HG02970 (cell line): ENCODE results near the gene ST6GALNAC6.
"Not testable (repeated sequence)": the region's sequence is repeated elsewhere in the genome, so short reads cannot be mapped to it uniquely, and the experiment has no call there.

ENCODE experiments used
- ATAC-seq: cut with Tn5 transposase; IDR thresholded peaks from one replicate; pipeline ENCODE4 v1.9.1; 2021; ENCODE audit warnings: mild to moderate bottlenecking, moderate library complexity, moderate number of reproducible peaks; ENCODE audit not compliant: unreplicated experiment, low FRiP score

The ST6GALNAC6 gene

DNA sequence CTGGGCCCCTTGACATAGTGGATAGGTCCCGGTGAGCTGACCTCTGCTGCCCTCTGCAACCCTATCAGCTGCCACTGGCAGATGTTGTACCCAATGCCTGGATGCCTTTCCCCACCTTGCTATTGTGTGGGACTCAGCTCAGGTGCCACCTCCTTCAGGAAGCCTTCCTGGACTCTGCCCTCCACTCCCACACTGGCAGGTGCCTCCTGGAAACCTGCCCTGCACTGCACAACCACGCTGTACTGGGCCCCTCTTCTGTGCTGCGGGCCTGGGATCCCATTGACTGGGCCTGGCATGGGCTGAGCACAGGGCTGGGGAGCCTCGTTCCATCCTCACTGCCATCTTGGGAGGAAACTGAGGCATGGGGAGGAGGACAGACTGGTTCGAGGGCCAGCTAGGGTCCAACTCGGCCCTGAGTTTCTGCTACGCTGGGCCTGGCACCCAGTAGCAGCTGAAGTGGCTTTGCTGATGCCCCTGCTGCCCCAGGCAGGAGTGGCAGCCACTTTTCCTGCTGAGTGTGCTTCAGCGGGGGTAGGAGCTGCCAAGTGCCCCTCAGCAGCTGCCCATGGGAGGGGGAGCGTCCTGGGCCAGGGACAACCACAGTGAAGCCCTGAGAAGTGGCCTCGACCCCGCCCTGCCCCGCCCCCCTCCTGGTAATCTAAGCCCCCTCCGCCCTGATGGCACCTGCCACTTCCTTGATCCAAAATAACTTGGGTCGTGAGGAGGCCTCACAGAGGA lies 23.2 kb downstream of the ST6GALNAC6 start:
- no peak for ATAC-seq

DNA sequence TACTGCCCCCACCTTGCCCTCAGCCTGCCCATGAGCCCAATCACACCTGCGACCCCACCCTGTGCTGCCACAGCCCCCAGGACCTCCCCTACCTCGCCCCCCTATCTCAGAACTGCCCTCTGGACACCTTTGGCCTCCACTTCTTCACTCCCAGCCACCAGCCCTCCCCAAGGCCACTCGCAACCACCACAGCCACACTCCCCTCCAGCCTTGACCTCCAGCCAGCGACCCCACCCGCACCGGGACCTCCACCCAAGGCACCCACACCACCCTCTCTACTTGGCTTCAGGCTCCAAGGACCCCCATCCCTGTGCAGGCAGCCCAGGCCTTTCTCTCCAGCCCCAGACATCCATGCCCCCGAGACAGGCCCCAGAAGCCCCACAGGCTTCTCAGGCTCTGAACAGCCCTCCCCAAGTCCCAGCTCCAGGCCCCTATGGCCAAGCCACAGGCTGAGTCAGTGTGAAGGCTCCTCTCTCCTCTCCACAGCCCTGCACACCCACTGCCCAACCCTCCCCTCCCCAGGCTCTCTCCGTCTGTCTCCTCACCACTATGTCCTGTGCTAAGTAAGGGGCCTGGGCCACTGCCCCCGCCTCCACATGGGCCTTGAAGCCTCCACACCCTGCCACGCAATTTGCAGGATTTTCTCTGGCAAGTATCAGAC lies 24.0 kb downstream of the ST6GALNAC6 start:
- no peak for ATAC-seq

DNA sequence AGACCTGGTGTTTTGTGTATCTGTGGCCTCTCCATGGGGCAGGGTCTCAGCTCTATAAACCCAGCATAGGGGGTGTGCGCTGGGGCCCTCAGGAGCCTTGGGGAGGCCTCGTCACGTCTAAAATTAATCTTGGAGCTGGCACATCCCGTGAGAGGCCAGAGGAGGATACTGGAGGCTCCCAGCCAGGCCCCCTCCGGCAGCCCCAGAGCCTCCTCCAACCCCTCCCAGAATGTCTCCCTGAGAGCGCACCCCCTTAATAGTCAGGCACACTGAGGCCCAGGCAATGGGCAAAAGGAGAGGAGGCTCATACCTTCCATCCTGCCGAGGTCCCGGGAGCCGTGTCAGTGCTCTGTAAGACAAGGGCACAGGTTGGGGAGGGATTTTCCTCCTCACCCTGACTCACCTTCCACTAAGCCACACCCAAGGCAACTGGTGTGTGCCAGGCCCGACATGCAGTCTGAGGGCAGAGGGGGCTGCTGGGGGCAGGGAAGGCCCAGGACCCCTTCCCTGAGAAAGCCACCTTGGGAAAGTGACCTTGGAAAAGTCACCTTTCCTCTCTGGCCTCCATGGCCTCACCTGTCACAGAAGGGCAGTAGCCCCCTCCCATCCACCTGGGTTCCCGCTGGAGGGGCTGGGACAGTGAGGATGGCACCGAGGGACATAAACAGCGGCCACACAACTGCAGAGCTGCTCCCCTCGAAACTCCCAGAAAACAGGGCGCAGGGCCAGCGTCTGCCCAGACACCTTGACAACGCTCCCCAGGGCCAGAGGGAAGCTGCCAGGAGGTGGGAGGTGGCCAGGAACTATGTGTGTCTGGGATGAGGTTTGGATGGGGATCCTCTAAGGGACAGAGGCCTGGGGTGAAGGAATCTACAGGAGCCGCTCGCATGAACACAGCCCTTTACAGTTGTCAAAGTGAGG lies 24.8 kb downstream of the ST6GALNAC6 start:
- ATAC-seq = no peak

DNA sequence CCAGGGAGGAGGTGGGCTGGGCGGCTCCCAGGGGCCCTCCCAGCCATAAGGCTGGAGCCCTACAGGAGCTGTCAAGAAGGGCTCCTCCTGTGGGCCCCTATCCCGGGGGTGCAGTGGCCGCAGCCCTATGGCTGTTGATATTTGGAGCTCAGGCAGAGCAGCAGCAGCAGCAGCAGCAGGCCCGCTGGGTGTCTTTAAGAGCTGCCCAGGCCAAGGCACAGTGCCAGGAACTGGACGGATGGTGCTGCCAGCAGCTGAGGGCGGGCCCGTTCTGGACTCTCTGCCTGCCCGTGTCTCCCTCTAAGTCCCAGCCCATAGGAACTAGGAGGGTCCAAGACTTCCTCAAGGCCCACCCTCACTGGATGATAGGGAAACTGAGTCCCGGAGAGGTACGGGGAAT lies 25.5 kb downstream of the ST6GALNAC6 start:
- ATAC-seq = no peak

DNA sequence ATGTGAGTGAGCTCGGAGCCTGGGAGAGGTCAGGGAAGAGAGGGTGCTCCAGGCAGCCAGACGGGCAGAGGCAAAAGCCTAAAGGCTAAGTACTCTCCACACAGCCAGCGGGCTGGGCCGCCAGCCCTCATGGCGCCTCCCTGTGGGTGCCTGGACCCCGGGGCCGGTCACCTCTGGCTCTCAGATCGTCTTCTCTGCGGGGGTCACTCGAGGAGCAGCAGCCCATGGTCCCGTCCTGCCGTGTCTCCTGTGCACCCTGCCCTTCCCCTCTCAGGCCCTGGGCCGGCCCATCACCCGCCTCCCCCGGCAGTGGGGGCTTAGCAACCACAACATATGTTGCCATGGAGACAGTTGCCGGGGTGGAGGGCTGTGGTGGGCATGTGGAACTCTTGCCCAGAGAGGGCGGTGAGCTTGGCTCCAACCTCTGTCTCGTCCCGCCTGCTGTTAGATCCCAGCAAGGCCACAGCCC lies 26.1 kb downstream of the ST6GALNAC6 start:
- ATAC-seq = no peak

DNA sequence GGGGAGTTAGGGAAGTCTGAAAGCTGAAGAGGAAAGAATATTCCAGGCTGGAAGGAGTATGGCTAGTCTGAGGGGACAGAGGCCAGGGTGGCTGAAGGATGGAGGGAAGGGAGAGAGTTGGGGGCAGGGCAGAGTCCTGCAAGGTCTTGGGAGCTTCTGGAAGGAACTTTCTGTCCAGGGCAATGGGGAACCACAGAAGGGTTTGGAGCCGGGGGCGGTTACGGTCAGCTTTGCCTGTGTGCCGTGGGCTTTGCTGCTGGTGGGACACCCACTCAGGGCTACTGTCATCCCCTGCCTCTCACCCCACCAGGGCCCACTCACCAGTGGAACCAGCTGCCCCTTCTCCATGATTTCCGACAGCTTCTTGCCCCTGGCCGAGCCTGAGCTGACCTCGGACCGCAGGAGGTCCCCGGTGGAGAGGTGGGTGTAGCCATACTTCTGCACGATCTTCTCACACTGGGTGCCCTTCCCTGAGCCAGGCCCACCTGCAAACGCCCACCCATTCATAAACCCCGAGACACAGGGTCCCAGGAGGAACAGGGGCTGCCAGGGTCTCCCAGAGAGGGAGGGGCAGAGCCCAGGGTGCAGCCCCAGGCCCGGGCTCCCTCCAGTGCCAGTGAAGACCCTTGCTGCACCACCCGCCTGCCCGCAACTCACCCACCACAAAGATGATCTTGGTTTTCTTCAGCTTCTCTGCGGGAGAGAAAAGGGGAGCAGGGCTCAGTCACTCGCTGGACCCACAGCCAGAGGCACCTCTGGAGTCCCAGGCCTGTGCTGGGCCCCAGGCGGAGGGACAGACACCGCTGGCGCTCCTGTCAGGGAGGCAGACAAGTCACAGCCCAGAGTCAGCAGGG lies 26.8 kb downstream of the ST6GALNAC6 start:
- ATAC-seq = no peak

DNA sequence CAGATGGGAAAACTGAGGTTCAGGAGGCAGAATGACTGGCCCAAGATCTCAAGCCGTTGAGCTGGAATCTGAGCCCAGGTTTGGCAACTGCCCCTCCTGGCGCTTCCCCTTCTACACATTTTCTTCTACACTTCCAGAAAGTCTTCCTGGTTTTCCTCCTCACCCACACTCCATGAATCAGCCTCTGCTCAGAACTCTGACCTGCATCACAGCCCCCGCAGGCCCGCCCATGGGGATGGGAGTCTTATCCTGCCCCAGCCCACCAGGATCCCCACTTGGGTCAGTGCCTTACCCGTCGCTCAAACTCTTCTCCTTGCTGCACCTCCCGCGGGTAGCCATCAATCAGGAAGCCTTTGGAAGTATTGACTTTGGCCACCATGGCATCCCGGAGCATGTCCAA lies 27.9 kb downstream of the ST6GALNAC6 start:
- no peak for ATAC-seq

DNA sequence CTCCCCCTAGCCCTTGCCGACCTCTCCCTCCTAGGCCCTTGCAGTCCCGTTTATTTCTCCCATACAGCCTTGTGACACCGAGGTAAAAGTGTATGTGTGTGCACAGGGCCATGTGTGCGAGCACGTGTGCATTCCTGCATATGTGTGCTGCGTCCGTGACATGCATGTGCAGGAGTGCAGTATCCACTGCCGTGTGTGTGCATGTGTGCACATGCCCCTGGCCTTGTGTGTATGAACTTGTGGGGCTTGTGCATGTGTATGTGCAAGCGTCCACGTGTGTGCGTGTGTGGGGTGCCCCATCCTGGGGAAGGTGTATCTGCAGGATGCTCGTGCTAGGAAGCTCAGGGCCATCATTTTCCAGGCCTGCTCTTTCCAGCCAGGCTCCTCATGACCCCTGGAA lies 28.5 kb downstream of the ST6GALNAC6 start:
- no peak for ATAC-seq

DNA sequence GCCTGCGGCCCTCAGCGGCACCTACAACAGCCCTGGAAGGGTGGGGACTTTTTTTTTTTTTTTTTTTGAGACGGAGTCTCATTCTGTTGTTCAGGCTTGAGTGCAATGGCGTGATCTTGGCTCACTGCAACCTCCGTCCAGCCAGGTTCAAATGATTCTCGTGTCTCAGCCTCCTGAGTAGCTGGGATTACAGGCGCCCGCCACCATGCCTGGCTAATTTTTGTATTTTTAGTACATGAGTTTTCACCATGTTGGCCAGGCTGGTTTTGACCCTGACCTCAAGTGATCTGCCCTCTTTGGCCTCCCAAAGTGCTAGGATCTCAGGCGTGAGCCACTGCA lies 29.3 kb downstream of the ST6GALNAC6 start:
- not testable (repeated sequence) for ATAC-seq

DNA sequence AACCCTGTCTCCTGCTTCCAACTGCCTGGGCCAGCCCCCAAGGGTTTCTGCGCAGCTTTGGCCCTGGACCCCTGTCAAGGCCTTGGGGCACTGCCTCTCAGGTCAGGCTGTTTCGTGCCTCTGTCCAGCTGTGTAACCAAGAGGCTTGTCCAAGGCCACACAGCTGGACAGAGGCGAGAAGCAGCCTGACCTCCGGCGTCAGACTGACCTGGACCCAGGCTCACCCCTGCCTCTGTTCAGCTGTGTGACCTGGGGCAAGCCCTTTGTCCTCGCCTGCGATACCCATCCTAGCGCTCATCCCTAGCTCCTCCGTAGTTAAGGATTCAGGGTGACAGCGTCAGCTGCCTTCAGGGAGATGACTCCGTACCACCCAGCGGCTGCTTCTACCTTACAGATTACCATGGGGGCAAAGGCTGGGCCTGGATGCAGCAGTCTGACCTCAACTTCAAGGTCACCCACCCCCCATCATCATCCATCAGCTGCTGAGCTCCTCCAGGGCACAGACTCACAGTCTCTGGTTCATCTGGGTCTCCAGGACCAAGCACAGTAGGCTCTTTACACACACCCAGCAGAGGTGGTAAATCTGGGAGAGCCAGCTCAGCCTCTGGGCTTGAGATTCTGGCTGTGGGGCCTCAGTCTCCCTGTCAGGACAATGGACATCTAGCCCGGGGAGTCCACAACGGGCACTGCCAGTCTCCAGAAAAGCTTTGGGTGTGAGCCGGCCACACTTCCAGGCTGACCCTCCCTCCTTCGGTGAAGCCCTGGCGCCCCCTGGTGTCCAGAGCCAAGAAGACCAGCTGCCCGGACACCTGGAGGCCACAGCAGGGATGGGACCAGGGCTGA lies 29.9 kb downstream of the ST6GALNAC6 start:
- ATAC-seq = no peak

DNA sequence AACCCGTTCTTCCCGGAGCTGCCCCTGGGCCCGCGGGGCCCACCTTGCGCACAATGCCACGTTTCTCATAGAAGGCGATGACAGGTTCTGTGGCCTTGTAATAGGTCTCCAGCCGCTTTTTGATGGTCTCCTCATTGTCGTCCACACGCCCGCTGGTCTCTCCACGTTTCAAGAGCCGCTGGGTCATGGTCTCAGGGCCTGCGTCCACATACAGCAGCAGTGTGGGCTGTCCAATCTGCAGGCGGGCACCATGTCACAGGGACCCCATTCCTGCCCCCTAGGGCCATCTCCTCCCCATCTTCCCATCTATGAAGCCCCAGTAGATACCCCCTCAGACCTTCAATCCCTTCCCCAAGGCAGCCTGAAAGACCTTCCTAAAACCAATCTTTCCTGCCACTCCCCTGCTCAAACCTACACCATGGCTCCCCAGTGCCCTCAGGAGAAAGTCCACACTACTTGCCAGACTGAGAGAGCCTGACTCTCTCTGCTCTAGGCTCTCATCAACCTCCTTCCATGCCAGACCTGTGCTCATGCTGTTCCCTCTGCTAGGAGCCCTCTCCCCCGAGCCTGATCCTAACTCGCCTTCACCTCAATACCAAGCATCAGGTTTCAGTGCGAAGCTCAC lies 31.0 kb downstream of the ST6GALNAC6 start:
- ATAC-seq = no peak

DNA sequence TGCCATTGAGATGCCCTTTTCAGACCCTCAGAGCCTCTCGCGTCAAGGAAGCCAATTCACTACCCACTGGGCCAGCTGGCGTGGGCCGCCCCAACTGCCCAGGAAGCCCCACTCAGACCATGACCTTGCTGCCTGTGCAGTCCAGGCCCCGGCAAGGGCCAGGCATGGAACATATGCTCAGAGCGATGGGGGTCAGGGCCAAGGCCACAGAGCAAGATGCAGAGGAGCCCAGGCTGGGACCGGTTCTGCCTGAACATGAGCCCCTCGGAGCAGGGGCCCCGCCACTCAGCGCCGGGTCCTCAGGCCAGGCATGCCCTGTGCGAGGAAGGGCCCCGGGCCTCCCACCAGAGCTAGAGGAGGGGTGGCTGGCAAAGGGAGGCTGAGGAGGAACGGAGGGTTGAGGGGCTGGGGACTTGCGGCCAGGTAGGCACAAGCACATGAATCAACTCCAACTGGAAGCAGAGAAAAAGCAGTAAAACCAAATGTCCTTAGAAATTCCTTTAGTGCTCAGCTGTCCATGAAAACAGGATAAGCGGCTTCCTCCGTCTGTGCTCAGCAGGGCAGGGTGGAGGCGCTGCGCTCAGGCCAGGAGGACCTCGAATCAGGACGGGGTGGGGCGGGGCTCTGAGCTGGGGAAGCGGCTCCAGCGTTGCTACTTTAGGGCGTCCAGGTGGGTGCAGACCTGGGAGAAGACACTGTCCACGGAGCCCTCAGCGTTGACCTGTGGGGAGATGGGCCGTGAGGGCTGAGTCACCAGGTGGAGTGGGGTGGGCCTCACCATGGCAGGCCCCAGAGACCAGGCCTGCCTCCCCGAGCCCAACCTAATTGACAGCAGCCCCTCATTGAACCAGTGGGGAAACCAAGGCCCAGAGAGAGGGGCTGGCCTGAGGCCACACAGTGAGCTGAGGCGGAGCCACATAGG lies 31.8 kb downstream of the ST6GALNAC6 start:
- ATAC-seq = no peak

DNA sequence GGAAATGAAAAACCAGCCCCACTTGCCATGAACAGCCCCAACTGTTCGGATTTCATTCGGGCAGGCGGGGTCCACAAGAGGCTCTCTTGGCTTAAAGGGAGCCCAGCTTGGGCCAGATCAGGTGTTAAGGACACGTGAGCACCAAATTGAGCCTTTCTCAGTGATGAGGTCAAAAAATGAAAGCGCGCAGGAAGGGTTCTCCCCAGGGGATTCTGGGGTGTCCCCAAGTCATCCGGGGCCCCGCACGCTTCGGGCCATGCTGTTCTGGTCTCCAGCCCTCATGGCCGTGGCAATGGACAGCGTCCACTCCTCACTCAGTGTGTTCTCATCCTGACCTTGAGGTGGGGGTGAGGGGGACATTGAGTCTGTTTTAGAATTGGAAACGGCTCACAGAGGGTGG lies 32.9 kb downstream of the ST6GALNAC6 start:
- no peak for ATAC-seq

DNA sequence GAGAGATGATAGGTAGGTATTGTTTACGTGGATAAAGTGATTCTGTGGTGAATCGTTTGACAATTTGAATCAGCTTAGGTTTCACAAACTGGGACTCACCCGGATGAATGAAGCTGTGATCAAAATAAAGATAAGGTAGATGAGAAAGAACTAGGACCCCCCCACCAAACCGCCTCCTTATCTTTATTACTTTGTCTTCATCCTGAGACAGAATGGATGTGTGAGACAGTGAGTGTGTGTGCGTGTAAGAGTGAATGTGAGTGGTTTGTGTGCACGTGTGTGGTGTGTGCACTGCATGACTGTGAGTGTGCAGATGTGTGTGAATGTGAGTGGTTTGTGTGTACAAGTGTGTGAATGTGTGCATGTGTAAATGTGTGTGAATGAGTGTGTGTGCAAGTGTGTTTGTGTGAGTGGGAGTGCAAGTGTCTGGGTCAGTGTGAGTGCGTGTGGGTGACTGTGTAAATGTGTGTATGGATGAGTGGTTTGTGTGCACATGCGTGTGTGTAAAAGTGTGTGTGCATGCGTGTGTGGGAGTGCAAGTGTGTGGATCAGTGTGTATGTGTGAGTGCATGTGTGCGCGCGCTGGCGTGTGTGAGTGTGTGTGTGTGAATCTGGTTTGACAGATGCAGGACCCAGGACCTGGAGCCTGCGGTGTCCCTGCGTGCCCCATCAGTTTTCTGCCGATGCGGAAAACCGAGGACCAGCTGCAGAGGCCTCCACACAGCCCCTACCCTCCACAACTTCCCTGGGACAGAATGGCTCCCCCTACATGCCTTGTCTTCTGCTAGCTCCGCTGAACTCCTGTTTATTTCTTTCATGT lies 33.5 kb downstream of the ST6GALNAC6 start:
- no peak for ATAC-seq

DNA sequence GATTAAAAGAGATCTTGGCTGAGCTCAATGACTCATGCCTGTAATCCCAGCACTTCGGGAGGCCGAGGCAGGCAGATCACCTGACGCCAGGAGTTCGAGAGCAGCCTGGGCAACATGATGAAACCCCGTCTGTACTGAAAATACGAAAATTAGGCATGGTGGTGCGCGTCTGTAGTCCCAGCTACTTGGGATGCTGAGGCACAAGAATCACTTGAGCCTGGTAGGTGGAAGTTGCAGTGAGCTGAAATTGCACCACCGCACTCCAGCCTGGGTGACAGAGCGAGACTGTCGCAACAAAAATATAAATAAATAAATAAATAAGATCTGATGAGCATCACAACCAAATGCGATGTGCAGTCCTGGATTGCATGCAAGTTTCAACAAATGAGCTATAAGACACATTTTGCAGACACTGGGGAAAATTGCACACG lies 36.2 kb downstream of the ST6GALNAC6 start:
- no peak for ATAC-seq

DNA sequence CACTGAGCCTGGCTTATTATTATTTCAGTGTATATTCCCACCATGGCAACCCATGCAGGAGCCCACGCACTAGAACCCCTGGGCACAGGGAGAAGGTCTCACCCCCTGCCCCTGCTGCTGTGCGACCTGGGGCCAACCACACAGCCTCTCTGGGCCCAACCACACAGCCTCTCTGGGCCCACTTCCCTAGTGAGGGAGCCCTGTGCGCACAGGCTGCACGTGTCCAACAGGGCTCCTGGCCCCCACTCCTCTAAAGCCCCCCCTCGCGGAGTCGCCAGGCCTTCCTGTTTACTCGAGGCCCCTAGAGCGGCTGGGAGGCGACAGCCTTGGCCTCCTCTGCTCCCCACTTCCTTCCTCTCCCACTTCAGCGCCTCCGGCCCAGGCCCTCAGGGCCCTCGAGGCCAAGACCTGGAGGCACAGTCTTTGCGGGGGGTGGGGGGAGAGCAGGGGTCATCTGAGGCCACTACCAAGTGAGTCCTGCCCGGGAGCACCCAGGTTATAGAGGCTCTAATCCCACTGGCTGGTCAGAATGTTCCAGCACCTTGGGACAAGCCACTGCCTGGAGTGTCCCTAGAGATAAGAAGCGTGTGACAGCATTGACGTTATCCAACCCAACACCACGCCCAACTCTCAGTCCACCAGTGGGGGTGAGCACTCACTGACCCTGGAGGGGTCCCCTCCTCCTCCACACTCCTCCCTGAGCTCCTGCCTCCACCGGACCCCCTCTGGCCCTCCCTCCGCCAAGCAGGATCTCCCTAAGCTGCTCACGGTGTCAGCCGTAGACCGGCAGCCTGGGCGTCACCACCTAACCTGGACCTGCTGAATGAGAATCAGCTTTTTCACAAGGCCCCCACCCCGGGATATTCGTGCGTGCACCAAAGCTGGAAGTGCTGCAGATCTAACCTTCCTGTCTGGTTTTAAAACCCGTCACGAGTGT lies 37.1 kb downstream of the ST6GALNAC6 start:
- no peak for ATAC-seq
